NCI-H2227 treated with DMSO at 0.1 percent for 48 hours (cell line): ENCODE measurements around the gene NRG3.
"Not testable (repeated sequence)": the region's sequence is repeated elsewhere in the genome, so short reads cannot be mapped to it uniquely, and the experiment has no call there.

Experiments
- DNase-seq: peaks from one replicate; lab custom pipeline; 2025; lab: John Stamatoyannopoulos, UW

Gene NRG3

GRCh38 chr10:81959016-81959415, 84.0 kb downstream of the NRG3 start:
- no peak for DNase-seq

- no peak for DNase-seq
Observed at GRCh38 chr10:81961451-81962184, 86.6 kb downstream of the NRG3 start.

- DNase-seq = no peak
Observed at GRCh38 chr10:81963606-81964005, 88.6 kb downstream of the NRG3 start.

- no peak for DNase-seq
Observed at GRCh38 chr10:81967716-81968115, 92.7 kb downstream of the NRG3 start.

GRCh38 chr10:81969136-81969535, 94.1 kb downstream of the NRG3 start:
- DNase-seq = no peak

- no peak for DNase-seq
Observed at GRCh38 chr10:81978238-81978637, 103.2 kb downstream of the NRG3 start.

GRCh38 chr10:81981724-81982123, 106.7 kb downstream of the NRG3 start:
- no peak for DNase-seq

- no peak for DNase-seq
Observed at GRCh38 chr10:81984428-81984827, 109.4 kb downstream of the NRG3 start.

GRCh38 chr10:81995254-81995653, 120.3 kb downstream of the NRG3 start:
- no peak for DNase-seq

GRCh38 chr10:81996927-81997326, 121.9 kb downstream of the NRG3 start:
- DNase-seq = no peak

- DNase-seq = no peak
Observed at GRCh38 chr10:82020999-82021398, 146.0 kb downstream of the NRG3 start.

GRCh38 chr10:82027711-82028110, 152.7 kb downstream of the NRG3 start:
- DNase-seq = no peak

GRCh38 chr10:82037076-82037475, 162.1 kb downstream of the NRG3 start:
- DNase-seq = no peak

GRCh38 chr10:82038587-82038986, 163.6 kb downstream of the NRG3 start:
- DNase-seq = no peak

GRCh38 chr10:82040336-82040735, 165.3 kb downstream of the NRG3 start:
- DNase-seq = no peak

GRCh38 chr10:82041018-82041417, 166.0 kb downstream of the NRG3 start:
- DNase-seq = no peak

- no peak for DNase-seq
Observed at GRCh38 chr10:82056391-82056790, 181.4 kb downstream of the NRG3 start.

GRCh38 chr10:82067192-82067591, 192.2 kb downstream of the NRG3 start:
- not testable (repeated sequence) for DNase-seq

- DNase-seq = no peak
Observed at GRCh38 chr10:82068501-82068900, 193.5 kb downstream of the NRG3 start.

- no peak for DNase-seq
Observed at GRCh38 chr10:82071231-82071630, 196.2 kb downstream of the NRG3 start.

- DNase-seq = no peak
Observed at GRCh38 chr10:82072124-82072523, 197.1 kb downstream of the NRG3 start.

- no peak for DNase-seq
Observed at GRCh38 chr10:82075605-82076004, 200.6 kb downstream of the NRG3 start.

- DNase-seq = no peak
Observed at GRCh38 chr10:82084496-82084895, 209.5 kb downstream of the NRG3 start.

GRCh38 chr10:82084904-82085303, 209.9 kb downstream of the NRG3 start:
- no peak for DNase-seq
